HFFc6 (cell line): ENCODE results near the gene CCDC63. TPM values are rescaled to one million over a fixed set of nuclear protein-coding genes. Genes with fewer than 3 reads are reported as not detected.

Experiments
- DNase-seq: peaks from one replicate; pipeline ENCODE4 v3.0.0-alpha.2; 2018
- H3K27ac Mint-ChIP-seq: 2 replicates; pipeline ENCODE4 v1.8.0; 2020; ENCODE audit warnings: mild to moderate bottlenecking, mixed read lengths
- H3K27me3 Mint-ChIP-seq: 2 replicates; pipeline ENCODE4 v1.8.0; 2021; ENCODE audit warnings: mild to moderate bottlenecking, moderate library complexity, mixed read lengths; ENCODE audit not compliant: insufficient read depth
- H3K36me3 Mint-ChIP-seq: 2 replicates; pipeline ENCODE4 v1.8.0; 2021; ENCODE audit warnings: low read depth, mixed read lengths
- H3K4me1 Mint-ChIP-seq: 2 replicates; pipeline ENCODE4 v1.8.0; 2020; ENCODE audit warnings: low read depth, mixed read lengths
- H3K4me3 Mint-ChIP-seq: 2 replicates; pipeline ENCODE4 v1.8.0; 2020; ENCODE audit warnings: mild to moderate bottlenecking, moderate library complexity, mixed read lengths
- H3K9me3 Mint-ChIP-seq: 2 replicates; pipeline ENCODE4 v1.8.0; 2020; ENCODE audit warnings: mild to moderate bottlenecking, mixed read lengths
- CTCF ChIP-seq: fragments of 200-600 bp; sonication (generic); IDR thresholded peaks from 2 replicates; pipeline ENCODE4 v1.5.0; 2021; ENCODE audit warnings: antibody characterized with exemption, mild to moderate bottlenecking
- total RNA-seq, 6 experiments: library from RNA; stranded (reverse); fragmentation: NEBNext Ultra II Directional; extraction: Animal tissue kit (Norgen Biotek cat#: 25700); gene quantifications; 2 replicates in 1 of 6; 3 replicates in 5 of 6; pipeline ENCODE4 v1.2.3, GENCODE V29; 2021

Gene CCDC63
- total RNA-seq, 6 experiments from 2014 or later = not detected

GRCh38 chr12:110869026-110869425, 22.2 kb downstream of the CCDC63 start:
- Mint-ChIP-seq H3K4me1 (no peaks in the 10 kb centered on the region), H3K27ac (no peak overlapping the region), H3K27me3 (peaks cover 17% of the 10 kb centered on the region)

GRCh38 chr12:110869803-110870202, 23.0 kb downstream of the CCDC63 start:
- TF ChIP-seq CTCF = no peak
- no peaks in the 10 kb centered on the region for H3K4me1 Mint-ChIP-seq
- H3K4me3 Mint-ChIP-seq = no peak overlapping the region
- no peaks in the 10 kb centered on the region for H3K9me3 Mint-ChIP-seq
- peaks cover 17% of the 10 kb centered on the region for H3K27me3 Mint-ChIP-seq
- H3K27ac Mint-ChIP-seq = no peak overlapping the region
- DNase-seq = no peak
- H3K36me3 Mint-ChIP-seq = no peaks in the 10 kb centered on the region

More at GRCh38 chr12:110869026-110869425, 22.2 kb downstream of the CCDC63 start:
- DNase-seq = no peak
- no peak overlapping the region for H3K4me3 Mint-ChIP-seq
- H3K36me3 Mint-ChIP-seq = no peaks in the 10 kb centered on the region
- H3K9me3 Mint-ChIP-seq = no peaks in the 10 kb centered on the region
- no peak for TF ChIP-seq CTCF

GRCh38 chr12:110872100-110872499, 25.3 kb downstream of the CCDC63 start:
- no peaks in the 10 kb centered on the region for H3K36me3 Mint-ChIP-seq
- H3K27ac Mint-ChIP-seq = no peak overlapping the region
- H3K4me3 Mint-ChIP-seq = no peak overlapping the region
- H3K9me3 Mint-ChIP-seq = no peaks in the 10 kb centered on the region
- TF ChIP-seq CTCF = no peak
- no peaks in the 10 kb centered on the region for H3K4me1 Mint-ChIP-seq
- DNase-seq = no peak
- peaks cover 14% of the 10 kb centered on the region for H3K27me3 Mint-ChIP-seq

DNA sequence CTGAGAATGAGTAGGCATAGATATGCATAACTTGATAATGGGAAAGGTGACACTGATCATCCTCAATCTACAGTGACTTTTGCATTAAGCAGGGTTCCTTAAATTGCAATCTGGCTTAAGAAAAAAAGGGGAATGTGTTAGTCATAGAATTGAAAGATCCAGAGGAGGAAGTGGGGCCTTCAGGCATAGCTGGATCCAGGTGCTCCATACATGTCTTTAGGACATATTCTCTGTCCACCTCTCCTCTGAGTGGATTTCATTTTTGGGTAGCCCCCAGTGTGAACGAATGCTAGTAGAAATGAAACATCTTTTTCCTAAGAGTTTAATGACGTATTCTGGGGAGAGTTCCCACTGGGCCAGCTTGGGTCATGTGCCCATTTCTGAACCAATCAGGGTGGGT, 27.6 kb downstream of the CCDC63 start:
- no peak overlapping the region for H3K4me3 Mint-ChIP-seq
- no peak overlapping the region for H3K27ac Mint-ChIP-seq
- no peak for DNase-seq
- H3K36me3 Mint-ChIP-seq = no peaks in the 10 kb centered on the region
- H3K9me3 Mint-ChIP-seq = no peaks in the 10 kb centered on the region
- H3K27me3 Mint-ChIP-seq = peaks cover 14% of the 10 kb centered on the region
- H3K4me1 Mint-ChIP-seq = peaks cover 8% of the 10 kb centered on the region; the same call in 1 of the 2 replicates
- no peak for TF ChIP-seq CTCF

GRCh38 chr12:110874781-110875180, 28.0 kb downstream of the CCDC63 start:
- H3K27me3 Mint-ChIP-seq = peaks cover 14% of the 10 kb centered on the region

More at GRCh38 chr12:110874781-110875180, 28.0 kb downstream of the CCDC63 start:
- Mint-ChIP-seq H3K4me1 (peaks cover 8% of the 10 kb centered on the region; the same call in 1 of the 2 replicates), H3K36me3 (no peaks in the 10 kb centered on the region), H3K27ac (no peak overlapping the region), H3K9me3 (no peaks in the 10 kb centered on the region), H3K4me3 (no peak overlapping the region)
- no peak for DNase-seq
- no peak for TF ChIP-seq CTCF
